ENCODE data around the gene NFKBIZ. TPM values are rescaled to one million over a fixed set of nuclear protein-coding genes. Genes with fewer than 3 reads are reported as not detected.

Gene NFKBIZ
- total RNA-seq (2022; extraction: Qiagen RNA extraction), result 6.8 to 10.4 TPM (median 8.0 TPM) in 5 replicates

GRCh38 chr3:101848754-101849713 is at the start of gene NFKBIZ:
Gene NFKBIZ, plus strand, starts transcription at chr3:101849514. Its CDS starts 115 bp downstream, at chr3:101849629.

Other genes starting within 250 kb of the NFKBIZ start
- 7.6 to 12.1 TPM (median 10.9 TPM) in 5 replicates for gene ZBTB11, start 172.4 kb upstream of the NFKBIZ start, total RNA-seq (2022; extraction: Qiagen RNA extraction)
- gene RPL24, start 162.8 kb upstream of the NFKBIZ start, total RNA-seq (2022; extraction: Qiagen RNA extraction), result 1,454 to 2,292 TPM (median 1,513 TPM) in 5 replicates
- 3.3 to 6.4 TPM (median 5.2 TPM) in 5 replicates for gene CEP97, start 124.9 kb upstream of the NFKBIZ start, total RNA-seq (2022; extraction: Qiagen RNA extraction)
- gene NXPE3, start 70.3 kb upstream of the NFKBIZ start, total RNA-seq (2022; extraction: Qiagen RNA extraction), result 17.3 to 23.2 TPM (median 21.2 TPM) in 5 replicates

Data from A549 treated with dexamethasone at 1 μM for 4 hours (cell line).